WTC11 (cell line): ENCODE data around the gene GRAMD1A. TPM values are rescaled to one million over a fixed set of nuclear protein-coding genes. Genes with fewer than 3 reads are reported as not detected.
A peak's percentile ranks its signal among the peaks of the same experiment; 100 is the strongest.

Experiments used
- ATAC-seq: fragments of 200-7000 bp; cut with Tn5 transposase; 2 replicates; pipeline ENCODE4 v1.10.0; 2021; ENCODE audit warnings: mild to moderate bottlenecking, moderate library complexity
- CTCF ChIA-PET: fragments of 300-600 bp; sonication (Branson Sonifier 250); formaldehyde crosslinking; loops from one replicate; lab custom pipeline; 2021; ENCODE audit warnings: antibody characterized with exemption; lab: Charles Lee
- POLR2A ChIA-PET: fragments of 350-600 bp; sonication (Branson Sonifier 250); formaldehyde crosslinking; loops from one replicate; lab custom pipeline; 2021; ENCODE audit warnings: antibody characterized with exemption; lab: Charles Lee
- DNase-seq: peaks from one replicate; pipeline ENCODE4 v3.0.0; 2021; ENCODE audit warnings: low spot score
- H3K27ac Mint-ChIP-seq: 2 replicates; pipeline ENCODE4 v1.8.0; 2021; ENCODE audit warnings: mixed read lengths
- H3K27me3 Mint-ChIP-seq: 2 replicates; pipeline ENCODE4 v1.8.0; 2021; ENCODE audit warnings: low read depth, mild to moderate bottlenecking, moderate library complexity, mixed read lengths
- H3K36me3 Mint-ChIP-seq: 2 replicates; pipeline ENCODE4 v1.8.0; 2021; ENCODE audit warnings: mixed read lengths
- H3K4me1 Mint-ChIP-seq: 2 replicates; pipeline ENCODE4 v1.8.0; 2022; ENCODE audit warnings: mixed read lengths
- H3K4me3 Mint-ChIP-seq: 2 replicates; pipeline ENCODE4 v1.8.0; 2021; ENCODE audit warnings: mild to moderate bottlenecking, moderate library complexity, mixed read lengths
- H3K9me3 Mint-ChIP-seq: 2 replicates; pipeline ENCODE4 v1.8.0; 2021; ENCODE audit warnings: mixed read lengths
- ATF3 ChIP-seq: sonication (generic); formaldehyde crosslinking; conservative IDR thresholded peaks from 2 replicates; pipeline ENCODE4 v1.8.1; 2022; ENCODE audit warnings: mild to moderate bottlenecking, missing genetic modification reagents
- GTF2I ChIP-seq: fragments of 250-450 bp; sonication (Bioruptor Pico); conservative IDR thresholded peaks from 2 replicates; pipeline ENCODE4 v1.4.0; 2021; ENCODE audit warnings: mild to moderate bottlenecking
- RELA ChIP-seq: sonication (generic); formaldehyde crosslinking; IDR thresholded peaks from 2 replicates; pipeline ENCODE4 v1.8.1; 2022; ENCODE audit warnings: missing genetic modification reagents, mild to moderate bottlenecking, borderline replicate concordance
- RORB ChIP-seq: fragments of 250-450 bp; sonication (Bioruptor Pico); IDR thresholded peaks from 2 replicates; pipeline ENCODE4 v1.9.0; 2021; ENCODE audit warnings: mild to moderate bottlenecking
- SMAD4 ChIP-seq: sonication (generic); formaldehyde crosslinking; IDR thresholded peaks from 2 replicates; pipeline ENCODE4 v1.8.0; 2022; ENCODE audit warnings: mild to moderate bottlenecking, missing genetic modification reagents
- ZNF121 ChIP-seq: sonication (generic); formaldehyde crosslinking; IDR thresholded peaks from 2 replicates; pipeline ENCODE4 v1.8.0; 2023; ENCODE audit warnings: missing genetic modification reagents
- ZNF281 ChIP-seq: sonication (generic); formaldehyde crosslinking; IDR thresholded peaks from 2 replicates; pipeline ENCODE4 v1.8.0; 2023; ENCODE audit warnings: mild to moderate bottlenecking, missing genetic modification reagents
- ZNF512 ChIP-seq: sonication (generic); formaldehyde crosslinking; IDR thresholded peaks from 2 replicates; pipeline ENCODE4 v1.8.1; 2022; ENCODE audit warnings: missing genetic modification reagents, borderline replicate concordance
- ZSCAN18 ChIP-seq: fragments of 250-450 bp; sonication (Bioruptor Pico); IDR thresholded peaks from 2 replicates; pipeline ENCODE4 v2.1.2; 2022; ENCODE audit warnings: mild to moderate bottlenecking, moderate library complexity
- total RNA-seq: library from RNA; stranded (reverse); gene quantifications from 3 replicates; pipeline ENCODE4 v1.2.3, GENCODE V29; 2021
- TF ChIP-seq, protein P1 (sequence below): fragments of 200-600 bp; IDR thresholded peaks from 2 replicates; pipeline ENCODE4 v1.8.0; 2022; ENCODE audit warnings: antibody characterized with exemption
- TF ChIP-seq, protein P2 (sequence below): sonication (generic); formaldehyde crosslinking; IDR thresholded peaks from 2 replicates; pipeline ENCODE4 v1.8.1; 2022; ENCODE audit warnings: low read depth, mild to moderate bottlenecking, moderate library complexity, missing genetic modification reagents, borderline replicate concordance

Gene GRAMD1A
- total RNA-seq, 1 experiment from 2014 or later, result 389 TPM

GRCh38 chr19:35043906-35044305 is 43.8 kb downstream of the GRAMD1A start:
- ChIA-PET CTCF (interaction anchor here (0.6 to 2.5 kb wide), 57 partner anchors 9 to 467 kb away, joined by 3 to 80 read pairs (median 5); partner anchors contain the start of genes FXYD5, FXYD7, GRAMD1A and LGI4), POLR2A (interaction anchor here (0.5 kb wide), 1 partner anchor 12 kb away, joined by 6 read pairs; no protein-coding TSS in a partner anchor)
- Mint-ChIP-seq H3K27ac (peak overlapping the region; percentile 15; the same call in 1 of the 2 replicates), H3K4me3 (no peak overlapping the region; the same call in 1 of the 2 replicates), H3K9me3 (no peaks in the 10 kb centered on the region), H3K36me3 (no peaks in the 10 kb centered on the region), H3K27me3 (no peaks in the 10 kb centered on the region), H3K4me1 (peaks cover 55% of the 10 kb centered on the region)
- ATAC-seq, result no peak
- no peak for TF ChIP-seq RORB (CRISPR knock-in tag)
- no peak for TF ChIP-seq ATF3 (CRISPR knock-in tag)
- TF ChIP-seq ZSCAN18 (CRISPR knock-in tag), result no peak
- no peak for TF ChIP-seq SMAD4 (CRISPR knock-in tag)
- TF ChIP-seq ZNF512 (CRISPR knock-in tag), result no peak
- TF ChIP-seq ZNF121 (CRISPR knock-in tag), result no peak
- TF ChIP-seq RELA (CRISPR knock-in tag), result no peak
- no peak for DNase-seq

DNA sequence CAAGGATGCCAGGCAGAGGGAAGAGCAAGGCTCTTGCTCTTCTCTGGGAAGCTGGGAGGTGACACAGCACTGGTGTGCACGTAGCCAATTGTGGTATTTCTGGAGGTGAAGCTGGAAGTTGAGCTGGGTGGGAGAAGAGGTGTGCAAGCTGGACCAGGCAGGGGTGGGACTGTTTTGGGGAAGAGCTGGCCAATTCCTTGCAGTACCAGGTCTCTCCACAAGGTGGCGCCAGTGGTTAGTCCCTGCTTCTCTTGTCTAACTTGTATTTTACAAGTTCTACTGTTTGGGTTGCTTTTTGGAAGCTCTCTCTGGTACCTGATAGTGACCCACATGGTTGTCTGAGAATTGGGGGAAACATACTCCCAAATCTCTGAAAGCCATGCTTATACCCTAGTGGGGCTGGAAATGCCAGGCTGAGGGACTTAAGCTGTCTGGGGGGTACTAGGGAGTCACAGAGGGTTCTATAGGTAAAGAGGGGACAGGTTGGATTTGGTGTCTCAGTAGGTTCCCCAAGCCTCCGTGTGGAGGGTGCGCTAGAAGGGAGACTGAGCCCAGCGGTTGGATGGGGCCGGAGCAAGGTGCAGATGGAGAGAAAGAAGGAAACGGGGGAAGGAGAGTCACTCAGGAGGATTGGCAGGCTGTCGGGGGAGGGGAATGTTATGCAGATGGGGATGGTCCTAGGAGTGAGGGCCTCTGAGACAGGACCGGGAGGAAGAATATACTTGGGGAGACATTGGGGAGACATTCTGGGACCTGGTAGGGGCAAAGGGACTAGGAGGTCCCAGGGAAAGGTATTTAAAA is 44.4 kb downstream of the GRAMD1A start:
- peaks cover 50% of the 10 kb centered on the region for H3K4me1 Mint-ChIP-seq
- peaks cover 2% of the 10 kb centered on the region for H3K36me3 Mint-ChIP-seq
- peak; percentile 83 for DNase-seq
- TF ChIP-seq, protein P1, sequence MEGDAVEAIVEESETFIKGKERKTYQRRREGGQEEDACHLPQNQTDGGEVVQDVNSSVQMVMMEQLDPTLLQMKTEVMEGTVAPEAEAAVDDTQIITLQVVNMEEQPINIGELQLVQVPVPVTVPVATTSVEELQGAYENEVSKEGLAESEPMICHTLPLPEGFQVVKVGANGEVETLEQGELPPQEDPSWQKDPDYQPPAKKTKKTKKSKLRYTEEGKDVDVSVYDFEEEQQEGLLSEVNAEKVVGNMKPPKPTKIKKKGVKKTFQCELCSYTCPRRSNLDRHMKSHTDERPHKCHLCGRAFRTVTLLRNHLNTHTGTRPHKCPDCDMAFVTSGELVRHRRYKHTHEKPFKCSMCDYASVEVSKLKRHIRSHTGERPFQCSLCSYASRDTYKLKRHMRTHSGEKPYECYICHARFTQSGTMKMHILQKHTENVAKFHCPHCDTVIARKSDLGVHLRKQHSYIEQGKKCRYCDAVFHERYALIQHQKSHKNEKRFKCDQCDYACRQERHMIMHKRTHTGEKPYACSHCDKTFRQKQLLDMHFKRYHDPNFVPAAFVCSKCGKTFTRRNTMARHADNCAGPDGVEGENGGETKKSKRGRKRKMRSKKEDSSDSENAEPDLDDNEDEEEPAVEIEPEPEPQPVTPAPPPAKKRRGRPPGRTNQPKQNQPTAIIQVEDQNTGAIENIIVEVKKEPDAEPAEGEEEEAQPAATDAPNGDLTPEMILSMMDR, result peak; percentile 99
- TF ChIP-seq, protein P2, sequence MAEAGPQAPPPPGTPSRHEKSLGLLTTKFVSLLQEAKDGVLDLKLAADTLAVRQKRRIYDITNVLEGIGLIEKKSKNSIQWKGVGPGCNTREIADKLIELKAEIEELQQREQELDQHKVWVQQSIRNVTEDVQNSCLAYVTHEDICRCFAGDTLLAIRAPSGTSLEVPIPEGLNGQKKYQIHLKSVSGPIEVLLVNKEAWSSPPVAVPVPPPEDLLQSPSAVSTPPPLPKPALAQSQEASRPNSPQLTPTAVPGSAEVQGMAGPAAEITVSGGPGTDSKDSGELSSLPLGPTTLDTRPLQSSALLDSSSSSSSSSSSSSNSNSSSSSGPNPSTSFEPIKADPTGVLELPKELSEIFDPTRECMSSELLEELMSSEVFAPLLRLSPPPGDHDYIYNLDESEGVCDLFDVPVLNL (CRISPR knock-in tag), result no peak
- TF ChIP-seq GTF2I (CRISPR knock-in tag), result peak; percentile 90
- POLR2A ChIA-PET, result interaction anchor here (0.5 kb wide), 1 partner anchor 12 kb away, joined by 6 read pairs; no protein-coding TSS in a partner anchor
- no peaks in the 10 kb centered on the region for H3K9me3 Mint-ChIP-seq
- no peak for ATAC-seq
- H3K27me3 Mint-ChIP-seq, result no peaks in the 10 kb centered on the region
- H3K4me3 Mint-ChIP-seq, result no peak overlapping the region; the same call in 1 of the 2 replicates
- CTCF ChIA-PET, result interaction anchor here (0.6 to 2.5 kb wide), 60 partner anchors 9 to 704 kb away, joined by 3 to 80 read pairs (median 4); partner anchors contain the start of genes FXYD5, FXYD7, GRAMD1A and LGI4
- H3K27ac Mint-ChIP-seq, result peak overlapping the region; percentile 15; the same call in 1 of the 2 replicates

DNA sequence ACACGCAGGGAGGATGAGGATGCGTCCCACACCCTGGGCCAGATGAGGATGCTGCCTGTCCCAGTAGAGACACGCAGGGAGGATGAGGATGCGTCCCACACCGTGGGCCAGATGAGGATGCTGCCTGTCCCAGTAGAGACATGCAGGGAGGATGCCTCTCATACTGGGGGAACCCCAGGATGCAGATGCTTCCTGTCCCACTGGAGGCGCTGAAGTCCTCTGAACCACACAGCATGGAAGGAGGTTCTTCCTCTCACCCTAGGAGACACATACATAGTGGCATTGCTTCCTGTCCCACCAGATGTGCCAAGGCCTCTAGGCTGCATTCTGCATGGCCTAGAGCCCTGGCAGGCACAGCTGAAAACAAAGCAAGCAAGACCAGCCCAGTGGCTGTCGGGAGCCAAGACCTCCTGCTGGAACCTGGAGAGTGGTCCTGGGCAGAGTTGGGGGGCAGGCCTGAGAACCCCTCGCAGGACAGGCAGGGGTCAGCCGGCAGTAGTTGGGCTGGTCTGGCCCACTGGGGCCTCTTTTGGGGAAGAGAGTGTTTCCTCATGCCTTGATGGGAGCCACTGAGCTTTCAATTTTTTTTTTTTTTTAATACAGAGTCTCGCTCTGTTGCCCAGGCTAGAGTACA is 45.7 kb downstream of the GRAMD1A start:
- CTCF ChIA-PET, result interaction anchor here (0.6 to 2.9 kb wide), 7 partner anchors 10 to 207 kb away, joined by 3 to 27 read pairs (median 4); partner anchors contain the start of gene LGI4
- DNase-seq, result peak; percentile 63
- Mint-ChIP-seq H3K27ac (peak overlapping the region; percentile 95), H3K4me1 (peaks cover 42% of the 10 kb centered on the region), H3K36me3 (peaks cover 9% of the 10 kb centered on the region), H3K9me3 (no peaks in the 10 kb centered on the region), H3K27me3 (no peaks in the 10 kb centered on the region), H3K4me3 (no peak overlapping the region)
- ATAC-seq, result peak; percentile 56
- POLR2A ChIA-PET, result interaction anchor here (0.9 kb wide), 1 partner anchor 66 kb away, joined by 5 read pairs; no protein-coding TSS in a partner anchor
- TF ChIP-seq, protein P1, result 0 out of 2 replicates have a peak, but pooled peaks have one; percentile 12
- TF ChIP-seq ZNF281, result no peak
